ENCODE measurements around the gene EYS. TPM values are rescaled to one million over a fixed set of nuclear protein-coding genes. Genes with fewer than 3 reads are reported as not detected.
"Not testable (repeated sequence)": the region's sequence is repeated elsewhere in the genome, so short reads cannot be mapped to it uniquely, and the experiment has no call there.

EYS gene
- polyA plus RNA-seq, 3 donors: 0.51 to 0.69 (median 0.65) TPM

- no peak for DNase-seq (ENCODE audit: low read depth in 3 of 3, low spot score in 2 of 3)
These were observed 1199.4 kb downstream of the EYS start for GRCh38 chr6:64507661-64508060.

- no peak for DNase-seq (ENCODE audit: low read depth in 3 of 3, low spot score in 2 of 3)
These were observed 1201.7 kb downstream of the EYS start for GRCh38 chr6:64505312-64505711.

- DNase-seq (ENCODE audit: low read depth in 3 of 3, low spot score in 2 of 3): no peak
These were observed 1202.5 kb downstream of the EYS start for GRCh38 chr6:64504503-64504902.

GRCh38 chr6:64502801-64503200 is 1204.2 kb downstream of the EYS start:
- no peak for DNase-seq (ENCODE audit: low read depth in 3 of 3, low spot score in 2 of 3)

GRCh38 chr6:64497634-64498033 is 1209.4 kb downstream of the EYS start:
- DNase-seq (ENCODE audit: low read depth in 3 of 3, low spot score in 2 of 3): no peak

GRCh38 chr6:64489763-64490162 is 1217.3 kb downstream of the EYS start:
- DNase-seq (ENCODE audit: low read depth in 3 of 3, low spot score in 2 of 3): no peak

GRCh38 chr6:64486578-64487351 is 1220.3 kb downstream of the EYS start:
- DNase-seq (ENCODE audit: low read depth in 3 of 3, low spot score in 2 of 3): no peak

GRCh38 chr6:64483956-64484499 is 1223.0 kb downstream of the EYS start:
- no peak for DNase-seq (ENCODE audit: low read depth in 3 of 3, low spot score in 2 of 3)

- DNase-seq (ENCODE audit: low read depth in 3 of 3, low spot score in 2 of 3): no peak
These were observed 1224.4 kb downstream of the EYS start for GRCh38 chr6:64482631-64483030.

- no peak for DNase-seq (ENCODE audit: low read depth in 3 of 3, low spot score in 2 of 3)
These were observed 1227.9 kb downstream of the EYS start for GRCh38 chr6:64479134-64479533.

GRCh38 chr6:64477391-64477790 is 1229.6 kb downstream of the EYS start:
- no peak for DNase-seq (ENCODE audit: low read depth in 3 of 3, low spot score in 2 of 3)

GRCh38 chr6:64476935-64477334 is 1230.1 kb downstream of the EYS start:
- no peak for DNase-seq (ENCODE audit: low read depth in 3 of 3, low spot score in 2 of 3)

- DNase-seq (ENCODE audit: low read depth in 3 of 3, low spot score in 2 of 3): not testable (repeated sequence)
These were observed 1237.6 kb downstream of the EYS start for GRCh38 chr6:64469405-64469804.

- no peak for DNase-seq (ENCODE audit: low read depth in 3 of 3, low spot score in 2 of 3)
These were observed 1239.4 kb downstream of the EYS start for GRCh38 chr6:64467656-64468055.

GRCh38 chr6:64459411-64459944 is 1247.5 kb downstream of the EYS start:
- no peak for DNase-seq (ENCODE audit: low read depth in 3 of 3, low spot score in 2 of 3)

GRCh38 chr6:64448101-64448500 is 1258.9 kb downstream of the EYS start:
- not testable (repeated sequence) for DNase-seq (ENCODE audit: low read depth in 3 of 3, low spot score in 2 of 3)

GRCh38 chr6:64445038-64445437 is 1262.0 kb downstream of the EYS start:
- DNase-seq (ENCODE audit: low read depth in 3 of 3, low spot score in 2 of 3): no peak

- DNase-seq (ENCODE audit: low read depth in 3 of 3, low spot score in 2 of 3): no peak
These were observed 1267.8 kb downstream of the EYS start for GRCh38 chr6:64439274-64439673.

GRCh38 chr6:64437996-64438395 is 1269.0 kb downstream of the EYS start:
- no peak for DNase-seq (ENCODE audit: low read depth in 3 of 3, low spot score in 2 of 3)

- no peak for DNase-seq (ENCODE audit: low read depth in 3 of 3, low spot score in 2 of 3)
These were observed 1277.1 kb downstream of the EYS start for GRCh38 chr6:64429926-64430325.

GRCh38 chr6:64428186-64428585 is 1278.8 kb downstream of the EYS start:
- no peak for DNase-seq (ENCODE audit: low read depth in 3 of 3, low spot score in 2 of 3)

GRCh38 chr6:64415926-64416325 is 1291.1 kb downstream of the EYS start:
- DNase-seq (ENCODE audit: low read depth in 3 of 3, low spot score in 2 of 3): no peak

Measured in right renal cortex interstitium (tissue), 3 donors.